Measurements from ENCODE around the gene PARD3.
"Not testable (repeated sequence)": the region's sequence is repeated elsewhere in the genome, so short reads cannot be mapped to it uniquely, and the experiment has no call there.

The PARD3 gene

GRCh38 chr10:34744590-34744989, 70.5 kb downstream of the PARD3 start:
- no peak for DNase-seq (ENCODE audit: low read depth in 2 of 2, low spot score in 1 of 2)

- no peak for DNase-seq (ENCODE audit: low read depth in 2 of 2, low spot score in 1 of 2)
These were observed 71.3 kb downstream of the PARD3 start for GRCh38 chr10:34743814-34744213.

- DNase-seq (ENCODE audit: low read depth in 2 of 2, low spot score in 1 of 2), result no peak
These were observed 72.6 kb downstream of the PARD3 start for GRCh38 chr10:34742456-34742855.

DNA sequence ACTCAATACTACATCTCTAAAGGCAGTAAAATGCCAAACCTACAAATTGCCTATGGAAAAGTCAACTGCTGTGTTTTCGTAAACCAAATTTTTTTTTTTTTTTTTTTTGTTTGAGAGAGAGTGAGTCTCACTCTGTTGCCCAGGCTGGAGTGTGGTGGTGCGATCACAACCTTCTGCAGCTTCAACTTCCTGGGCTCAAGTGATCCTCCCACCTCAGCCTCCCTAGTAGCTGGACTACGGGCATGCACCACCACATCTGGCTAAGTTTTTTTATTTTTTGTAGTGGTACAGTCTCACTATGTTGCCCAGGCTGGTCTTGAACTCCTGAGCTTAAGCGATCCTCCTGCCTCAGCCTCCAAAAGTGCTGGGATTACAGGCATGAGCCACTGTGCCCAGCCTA, 74.0 kb downstream of the PARD3 start:
- DNase-seq (ENCODE audit: low read depth in 2 of 2, low spot score in 1 of 2), result not testable (repeated sequence)

DNA sequence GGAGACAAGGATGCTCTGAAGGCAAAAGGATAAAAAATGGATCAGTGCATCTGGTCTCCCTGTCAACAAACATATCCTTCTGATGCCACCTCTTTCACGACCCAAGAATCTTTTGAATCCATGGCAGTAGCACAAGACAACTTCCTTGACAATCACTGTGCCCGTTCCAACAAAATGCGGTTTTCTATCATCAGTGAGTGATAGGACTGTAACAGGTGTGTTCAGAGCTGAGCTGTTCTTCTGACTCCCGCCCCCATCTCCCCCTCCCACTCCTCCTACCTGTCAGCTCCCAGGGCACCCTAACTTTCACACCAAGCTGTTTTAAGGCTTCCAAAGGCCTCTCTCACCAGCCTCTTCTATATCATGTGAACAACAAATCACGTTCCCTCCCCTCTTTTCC, 74.8 kb downstream of the PARD3 start:
- no peak for DNase-seq (ENCODE audit: low read depth in 2 of 2, low spot score in 1 of 2)

- DNase-seq (ENCODE audit: low read depth in 2 of 2, low spot score in 1 of 2), result no peak
These were observed 75.2 kb downstream of the PARD3 start for GRCh38 chr10:34739915-34740314.

DNA sequence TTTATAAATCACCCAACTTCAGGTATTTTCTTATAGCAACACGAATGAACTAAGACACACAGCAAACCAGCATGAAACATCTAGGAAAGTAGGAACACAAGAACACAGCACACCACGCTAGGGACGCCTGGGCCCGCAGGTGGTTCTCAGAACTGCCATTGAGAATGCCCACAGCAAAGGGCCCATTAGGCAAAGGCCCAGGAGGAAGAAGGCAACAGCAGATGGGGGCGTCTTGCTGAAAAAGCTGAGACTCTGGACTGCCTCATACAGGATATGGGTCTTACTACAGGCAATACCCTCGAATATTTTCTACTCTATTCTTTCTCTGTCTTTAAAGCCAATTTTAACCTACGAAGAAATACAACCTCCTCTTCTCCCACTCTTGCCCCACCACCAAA, 77.3 kb downstream of the PARD3 start:
- no peak for DNase-seq (ENCODE audit: low read depth in 2 of 2, low spot score in 1 of 2)

DNA sequence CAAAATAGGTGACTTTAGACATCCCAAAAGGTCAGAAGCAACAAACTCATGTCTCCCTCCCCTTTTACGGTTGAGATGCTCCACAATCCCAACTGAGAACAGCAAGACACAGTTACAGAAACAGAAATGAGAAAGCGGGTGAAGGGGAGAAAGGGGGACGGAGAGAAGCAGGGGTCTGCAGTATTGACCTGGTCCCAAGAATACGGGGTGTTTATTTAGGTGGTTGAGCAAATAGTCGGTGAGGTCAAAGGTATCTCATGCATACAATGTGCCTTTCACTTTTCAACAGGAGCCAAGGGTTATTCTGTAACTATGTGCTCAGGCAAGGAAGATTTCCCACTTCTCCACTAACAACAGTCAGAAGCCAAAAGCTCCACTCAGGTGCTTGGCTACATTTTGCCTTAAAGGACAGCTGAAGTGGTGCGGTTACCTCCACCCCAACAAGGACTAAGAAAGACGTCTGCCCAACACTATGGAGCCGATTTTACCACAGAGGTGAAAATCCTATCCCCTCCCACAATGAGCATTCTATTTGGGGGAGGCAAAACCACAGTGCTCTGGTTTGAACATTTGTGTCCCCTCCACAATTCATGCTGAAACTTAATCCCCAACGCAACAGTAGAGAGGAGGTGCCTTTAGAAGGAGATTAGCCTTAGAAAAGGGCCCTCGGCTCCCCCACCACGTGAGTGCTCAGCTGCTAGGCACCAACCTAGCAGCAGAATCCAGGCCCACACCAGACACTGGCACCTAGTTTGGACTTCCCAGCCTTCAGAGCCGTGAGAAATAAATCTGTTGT, 77.9 kb downstream of the PARD3 start:
- no peak for DNase-seq (ENCODE audit: low read depth in 2 of 2, low spot score in 1 of 2)

DNA sequence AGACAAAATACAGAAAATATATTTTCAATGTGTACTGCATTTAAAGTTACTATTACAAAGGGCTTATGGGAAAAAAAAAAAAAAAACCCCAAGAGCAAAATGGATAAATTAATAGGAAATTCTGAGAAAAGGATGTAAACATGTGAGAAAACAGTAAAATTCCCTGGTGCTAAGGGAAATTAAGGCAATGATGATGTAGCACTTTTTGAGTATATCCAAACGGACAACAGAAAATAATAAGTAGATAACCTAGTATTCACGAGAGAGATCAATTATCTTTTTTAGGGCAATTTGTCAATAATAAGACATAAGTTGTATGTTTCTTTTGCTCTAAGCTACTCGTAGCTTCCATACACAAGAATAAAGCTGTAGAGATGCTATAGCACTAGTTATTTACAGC, 80.2 kb downstream of the PARD3 start:
- no peak for DNase-seq (ENCODE audit: low read depth in 2 of 2, low spot score in 1 of 2)

DNA sequence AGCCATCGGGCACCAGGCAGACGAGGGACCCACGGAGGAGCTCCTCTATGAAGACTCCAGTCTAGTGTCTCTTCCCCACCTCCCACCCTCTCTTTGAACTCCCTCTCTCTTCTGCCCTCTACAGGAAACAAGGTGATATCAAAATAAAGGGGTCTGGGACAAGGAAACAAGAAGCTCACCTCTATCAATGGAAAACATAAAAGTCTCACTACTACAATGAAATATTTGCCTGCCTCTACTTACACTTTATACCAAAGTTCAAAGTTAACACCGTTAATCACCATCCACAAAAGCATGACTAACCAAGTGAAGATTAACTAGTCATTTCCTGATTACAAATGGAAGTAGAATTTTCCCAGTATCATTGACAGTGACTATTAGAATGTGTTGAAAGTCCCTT, 82.2 kb downstream of the PARD3 start:
- DNase-seq (ENCODE audit: low read depth in 2 of 2, low spot score in 1 of 2), result no peak

GRCh38 chr10:34731885-34732701, 83.0 kb downstream of the PARD3 start:
- DNase-seq (ENCODE audit: low read depth in 2 of 2, low spot score in 1 of 2), result no peak

DNA sequence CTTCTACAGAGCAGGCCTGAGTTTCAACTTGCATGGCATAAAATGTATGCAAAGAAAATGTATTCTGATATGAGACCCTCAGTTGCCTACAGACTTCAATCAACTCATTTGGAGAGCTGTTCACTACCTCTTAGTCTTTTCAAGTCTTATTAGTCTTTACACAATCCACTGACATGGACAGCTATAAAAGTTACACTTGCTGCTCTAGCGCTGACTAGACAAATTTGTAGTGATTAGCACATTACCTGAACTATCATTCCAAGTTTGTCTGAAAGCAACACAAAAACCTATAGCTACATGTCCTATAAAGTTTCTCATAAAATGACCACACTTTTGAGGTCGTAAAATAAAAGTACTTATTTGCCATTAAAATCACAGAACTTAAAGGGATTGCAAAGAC, 83.9 kb downstream of the PARD3 start:
- no peak for DNase-seq (ENCODE audit: low read depth in 2 of 2, low spot score in 1 of 2)

DNA sequence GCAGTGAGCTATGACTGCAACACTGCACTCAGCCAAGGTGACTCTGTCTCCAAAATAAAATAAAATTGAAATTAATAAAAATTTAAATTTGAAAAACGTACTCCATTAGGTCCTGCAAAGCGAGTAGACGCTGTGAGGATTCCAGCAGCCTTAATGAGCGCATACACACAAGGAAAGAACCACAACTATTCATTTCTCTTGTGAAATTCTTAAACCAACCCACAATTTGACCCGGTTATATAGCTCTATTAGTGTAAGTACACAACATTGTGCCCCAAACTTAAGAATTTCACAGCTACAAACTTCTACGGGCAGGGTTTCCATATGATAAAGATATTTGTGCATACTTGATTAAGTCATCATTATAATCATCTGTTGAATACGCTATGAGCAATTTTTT, 84.4 kb downstream of the PARD3 start:
- DNase-seq (ENCODE audit: low read depth in 2 of 2, low spot score in 1 of 2), result no peak

DNA sequence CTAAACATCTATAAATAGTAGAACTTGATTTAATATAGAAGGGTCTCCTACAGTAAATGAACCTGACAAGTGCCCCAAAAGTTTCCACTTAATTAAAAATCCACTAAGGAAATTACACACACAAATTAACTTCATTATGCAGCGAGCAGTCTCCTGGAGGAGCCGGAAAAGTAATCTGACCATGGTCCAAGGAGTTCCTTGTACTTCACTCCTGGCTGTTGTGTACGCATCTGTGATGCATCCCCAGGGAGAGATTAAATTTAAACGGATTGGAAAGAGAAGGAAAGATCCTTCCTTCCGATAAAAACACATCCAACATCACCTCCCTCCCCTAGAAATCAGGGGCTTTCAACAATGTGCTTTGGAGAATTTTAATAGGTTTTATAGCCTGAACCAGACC, 85.5 kb downstream of the PARD3 start:
- no peak for DNase-seq (ENCODE audit: low read depth in 2 of 2, low spot score in 1 of 2)

GRCh38 chr10:34728361-34728760, 86.7 kb downstream of the PARD3 start:
- no peak for DNase-seq (ENCODE audit: low read depth in 2 of 2, low spot score in 1 of 2)

DNA sequence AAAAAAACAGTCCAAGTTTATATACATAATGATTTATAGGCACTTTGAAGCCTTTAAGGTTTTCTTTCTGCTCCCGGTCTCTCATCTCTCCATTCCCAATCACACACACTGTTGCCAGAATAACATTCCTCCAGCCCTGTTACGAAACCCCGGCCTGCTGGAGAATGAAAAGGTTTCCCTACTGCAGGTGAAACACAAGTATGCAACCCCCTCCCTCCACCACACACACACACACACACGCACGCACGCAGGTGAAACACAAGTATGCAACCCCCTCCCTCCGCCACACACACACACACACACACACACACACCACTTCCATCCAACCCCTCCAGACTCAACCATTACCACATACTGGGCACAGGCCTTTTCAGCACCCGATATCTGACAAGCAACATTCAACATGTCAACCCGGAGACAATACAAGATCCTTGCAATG, 87.5 kb downstream of the PARD3 start:
- DNase-seq (ENCODE audit: low read depth in 2 of 2, low spot score in 1 of 2), result no peak

DNA sequence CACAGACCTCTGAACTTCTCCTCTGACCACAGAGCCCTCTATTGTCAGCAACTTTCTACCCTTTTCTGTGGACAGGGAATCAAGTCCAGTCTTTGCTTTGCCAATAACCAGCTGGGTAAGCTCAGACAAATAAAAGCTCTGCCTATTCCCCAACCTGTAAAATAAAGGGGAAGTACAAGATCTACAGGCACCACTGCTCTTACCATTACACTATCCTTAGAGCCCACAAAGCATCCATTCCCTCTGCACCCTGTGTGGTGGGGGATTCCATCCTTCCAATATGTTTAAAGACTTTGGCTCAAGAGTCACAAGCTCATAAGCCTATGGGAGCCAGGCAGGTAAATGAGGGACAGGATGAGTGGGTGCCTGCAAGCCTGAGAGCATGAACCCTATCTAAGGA, 88.2 kb downstream of the PARD3 start:
- DNase-seq (ENCODE audit: low read depth in 2 of 2, low spot score in 1 of 2), result no peak

DNA sequence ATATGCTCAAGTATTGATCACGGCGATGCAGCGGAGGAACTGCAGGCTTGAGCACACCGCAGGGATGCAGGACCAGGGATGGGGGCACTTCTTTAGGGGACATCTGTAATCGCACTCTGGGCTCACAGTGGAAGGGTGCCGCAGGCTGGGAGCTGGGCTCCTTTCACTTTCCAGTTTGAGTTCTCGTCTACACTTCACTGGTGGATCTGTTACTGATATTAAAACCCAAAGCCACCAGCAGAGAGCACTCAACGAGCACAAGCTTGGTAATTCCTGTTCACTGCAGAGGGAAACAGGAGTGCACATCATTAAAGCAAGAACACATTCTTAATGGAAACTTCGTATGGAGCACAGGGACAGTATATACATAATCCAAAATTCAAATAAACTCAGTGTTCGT, 91.3 kb downstream of the PARD3 start:
- no peak for DNase-seq (ENCODE audit: low read depth in 2 of 2, low spot score in 1 of 2)

DNA sequence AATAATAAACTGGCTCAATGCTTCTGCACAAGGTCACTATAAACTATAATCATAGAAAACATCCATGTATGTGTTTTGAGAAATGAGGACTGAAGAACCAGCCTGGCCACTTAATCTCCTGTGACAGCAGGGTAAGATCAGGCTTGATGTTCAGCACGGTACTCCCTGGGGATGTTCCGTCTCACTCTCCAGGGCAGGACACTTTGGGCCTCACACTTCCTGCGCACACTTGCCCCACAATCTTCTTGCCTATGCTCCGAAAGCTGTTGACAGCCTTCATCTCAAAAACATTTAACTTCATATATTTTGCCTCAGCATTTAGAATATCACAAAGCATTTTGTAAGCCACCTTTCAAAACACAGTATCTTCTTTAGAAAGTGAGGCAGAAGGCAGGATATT, 92.7 kb downstream of the PARD3 start:
- DNase-seq (ENCODE audit: low read depth in 2 of 2, low spot score in 1 of 2), result no peak

- DNase-seq (ENCODE audit: low read depth in 2 of 2, low spot score in 1 of 2), result no peak
These were observed 93.8 kb downstream of the PARD3 start for GRCh38 chr10:34721208-34721840.

DNA sequence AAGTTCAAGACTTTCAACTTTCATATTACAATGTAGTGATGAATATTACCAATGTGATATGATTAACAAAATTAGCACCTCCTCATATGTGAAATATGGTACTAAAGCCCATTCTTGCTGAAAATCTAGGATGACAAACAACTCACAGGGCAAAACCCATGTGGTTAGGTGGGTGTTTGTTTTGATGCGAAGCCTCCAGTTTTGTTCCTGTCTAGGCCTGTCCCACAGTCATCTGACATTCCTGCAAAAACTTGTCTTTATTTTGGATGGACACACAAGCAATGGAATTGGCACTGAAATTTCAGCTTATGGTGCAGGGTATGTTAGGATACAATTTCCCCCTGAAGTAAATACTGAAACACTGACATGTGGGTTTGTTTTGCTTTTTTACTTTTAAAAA, 95.3 kb downstream of the PARD3 start:
- DNase-seq (ENCODE audit: low read depth in 2 of 2, low spot score in 1 of 2), result no peak

DNA sequence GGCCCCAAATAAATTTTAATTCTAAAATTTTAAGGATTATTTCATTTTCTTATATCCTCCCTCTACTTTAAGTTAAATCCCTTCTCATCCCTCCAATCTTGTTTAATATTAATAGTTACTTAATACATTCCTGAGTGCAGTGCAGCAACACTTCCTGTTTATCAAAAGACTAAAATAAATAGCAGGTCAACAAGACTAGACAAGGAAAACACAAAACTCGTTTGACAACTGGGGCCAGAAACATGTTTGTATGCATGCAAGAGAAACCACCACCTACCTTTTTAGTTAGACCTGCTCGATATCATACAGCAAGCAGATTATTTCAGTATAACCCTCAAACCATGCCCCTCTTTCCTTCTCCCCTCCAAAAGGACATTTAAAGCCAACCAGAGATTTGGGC, 95.8 kb downstream of the PARD3 start:
- DNase-seq (ENCODE audit: low read depth in 2 of 2, low spot score in 1 of 2), result no peak

All from stimulated activated CD8-positive, alpha-beta memory T cell treated with anti-CD3 and anti-CD28 coated beads, Interleukin-4, amount 100 ng/mL, for 1 hour (primary cell).